ENCODE data around the gene GRK7.
A peak's percentile ranks its signal among the peaks of the same experiment; 100 is the strongest.

GRCh38 chr3:141789281-141789680 lies 26.1 kb downstream of the GRK7 start:
- TF ChIP-seq, protein P1, sequence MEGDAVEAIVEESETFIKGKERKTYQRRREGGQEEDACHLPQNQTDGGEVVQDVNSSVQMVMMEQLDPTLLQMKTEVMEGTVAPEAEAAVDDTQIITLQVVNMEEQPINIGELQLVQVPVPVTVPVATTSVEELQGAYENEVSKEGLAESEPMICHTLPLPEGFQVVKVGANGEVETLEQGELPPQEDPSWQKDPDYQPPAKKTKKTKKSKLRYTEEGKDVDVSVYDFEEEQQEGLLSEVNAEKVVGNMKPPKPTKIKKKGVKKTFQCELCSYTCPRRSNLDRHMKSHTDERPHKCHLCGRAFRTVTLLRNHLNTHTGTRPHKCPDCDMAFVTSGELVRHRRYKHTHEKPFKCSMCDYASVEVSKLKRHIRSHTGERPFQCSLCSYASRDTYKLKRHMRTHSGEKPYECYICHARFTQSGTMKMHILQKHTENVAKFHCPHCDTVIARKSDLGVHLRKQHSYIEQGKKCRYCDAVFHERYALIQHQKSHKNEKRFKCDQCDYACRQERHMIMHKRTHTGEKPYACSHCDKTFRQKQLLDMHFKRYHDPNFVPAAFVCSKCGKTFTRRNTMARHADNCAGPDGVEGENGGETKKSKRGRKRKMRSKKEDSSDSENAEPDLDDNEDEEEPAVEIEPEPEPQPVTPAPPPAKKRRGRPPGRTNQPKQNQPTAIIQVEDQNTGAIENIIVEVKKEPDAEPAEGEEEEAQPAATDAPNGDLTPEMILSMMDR (conservative IDR thresholded peaks at IDR 0.05; ENCODE audit: low read length) = peak; percentile 32
- TF ChIP-seq EZH2phosphoT487 (IDR thresholded peaks at IDR 0.05; ENCODE audit: borderline replicate concordance) = no peak
